HEK293T (cell line): ENCODE data around the gene DKK2.

Source experiments
- ARNT ChIP-seq: fragments of 450-650 bp; IDR thresholded peaks from 2 replicates; pipeline ENCODE4 v1.6.1; 2017; ENCODE audit warnings: mild to moderate bottlenecking
- BHLHE40 ChIP-seq: fragments of 450-650 bp; IDR thresholded peaks from 2 replicates; pipeline ENCODE4 v1.6.1; 2016; ENCODE audit warnings: mild to moderate bottlenecking, moderate library complexity, borderline replicate concordance
- ELF4 ChIP-seq: fragments of 450-650 bp; IDR thresholded peaks from 2 replicates; pipeline ENCODE4 v1.6.1; 2017; ENCODE audit warnings: antibody characterized with exemption
- FOXM1 ChIP-seq: fragments of 450-650 bp; IDR thresholded peaks from 2 replicates; pipeline ENCODE4 v1.6.1; 2017; ENCODE audit warnings: mild to moderate bottlenecking, borderline replicate concordance
- SP1 ChIP-seq: fragments of 450-650 bp; IDR thresholded peaks from 2 replicates; pipeline ENCODE4 v1.6.1; 2017
- SUZ12 ChIP-seq: fragments of 450-650 bp; IDR thresholded peaks from 2 replicates; pipeline ENCODE4 v1.6.1; 2016; ENCODE audit warnings: mild to moderate bottlenecking
- TARDBP ChIP-seq: fragments of 450-650 bp; IDR thresholded peaks from 2 replicates; pipeline ENCODE4 v1.6.1; 2016
- ZNF384 ChIP-seq: fragments of 450-650 bp; IDR thresholded peaks from 2 replicates; pipeline ENCODE4 v1.6.1; 2016
- TF ChIP-seq, protein P1 (sequence below): fragments of 450-650 bp; IDR thresholded peaks from 2 replicates; pipeline ENCODE4 v1.6.1; 2016

DNA sequence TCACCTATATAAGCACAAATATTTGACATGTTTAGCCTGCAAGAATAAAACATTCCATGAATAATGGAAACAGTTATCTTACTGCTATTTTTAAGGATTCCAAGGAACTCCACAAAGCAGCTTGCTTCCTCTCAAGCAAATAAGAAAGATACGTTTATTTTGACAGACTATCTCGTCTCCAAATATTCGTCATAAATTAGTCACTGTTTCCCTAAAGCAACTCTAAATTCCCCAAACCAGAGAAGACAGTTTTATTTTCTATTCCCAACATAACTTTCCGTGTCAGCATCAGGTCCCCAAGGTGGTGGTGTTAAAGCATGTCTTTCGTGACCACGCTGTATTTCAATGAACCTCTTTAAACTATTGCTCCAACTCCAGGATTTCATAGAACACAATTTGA is 24.3 kb upstream of the DKK2 start:
- TF ChIP-seq SUZ12 (no peak), SP1 (no peak), BHLHE40 (no peak), FOXM1 (no peak), ELF4 (no peak), TARDBP (no peak), ZNF384 (no peak), ARNT (no peak)
- TF ChIP-seq, protein P1, sequence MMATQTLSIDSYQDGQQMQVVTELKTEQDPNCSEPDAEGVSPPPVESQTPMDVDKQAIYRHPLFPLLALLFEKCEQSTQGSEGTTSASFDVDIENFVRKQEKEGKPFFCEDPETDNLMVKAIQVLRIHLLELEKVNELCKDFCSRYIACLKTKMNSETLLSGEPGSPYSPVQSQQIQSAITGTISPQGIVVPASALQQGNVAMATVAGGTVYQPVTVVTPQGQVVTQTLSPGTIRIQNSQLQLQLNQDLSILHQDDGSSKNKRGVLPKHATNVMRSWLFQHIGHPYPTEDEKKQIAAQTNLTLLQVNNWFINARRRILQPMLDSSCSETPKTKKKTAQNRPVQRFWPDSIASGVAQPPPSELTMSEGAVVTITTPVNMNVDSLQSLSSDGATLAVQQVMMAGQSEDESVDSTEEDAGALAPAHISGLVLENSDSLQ: no peak
